NCI-H345 (cell line): ENCODE results near the gene XYLT1.
"Not testable (repeated sequence)": the region's sequence is repeated elsewhere in the genome, so short reads cannot be mapped to it uniquely, and the experiment has no call there.

Experiments used
- DNase-seq: peaks from one replicate; lab custom pipeline; 2025; lab: John Stamatoyannopoulos, UW

The XYLT1 gene

DNA sequence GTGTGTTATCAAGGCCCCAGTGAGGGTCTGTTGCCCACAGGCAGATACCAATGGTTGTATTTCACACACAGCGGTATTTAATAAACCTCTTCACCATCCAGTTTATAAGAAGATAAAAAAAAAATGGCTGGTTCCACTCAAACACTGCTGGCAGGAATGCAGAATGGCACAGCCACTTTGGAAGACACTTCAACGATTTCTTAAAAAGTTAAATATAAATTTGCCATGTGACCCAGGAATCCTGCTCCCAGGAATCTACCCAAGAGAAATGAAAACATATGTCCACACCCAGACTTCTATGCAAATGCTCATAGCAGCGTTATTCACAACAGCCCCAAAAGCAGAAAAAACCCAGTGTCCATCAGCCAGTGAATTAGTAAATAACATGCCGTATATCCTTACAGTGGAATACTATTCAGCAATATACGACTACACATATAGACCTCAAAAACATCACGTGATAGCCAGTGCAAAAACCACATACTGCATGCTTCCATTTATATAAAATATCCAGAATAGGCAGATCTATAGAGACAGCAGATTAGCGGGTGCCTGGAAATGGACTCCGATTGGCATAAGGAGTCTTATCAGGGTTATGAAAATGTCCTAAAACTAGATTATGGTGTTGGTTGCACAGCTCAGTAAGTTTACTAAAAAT is 38.7 kb downstream of the XYLT1 start:
- no peak for DNase-seq

DNA sequence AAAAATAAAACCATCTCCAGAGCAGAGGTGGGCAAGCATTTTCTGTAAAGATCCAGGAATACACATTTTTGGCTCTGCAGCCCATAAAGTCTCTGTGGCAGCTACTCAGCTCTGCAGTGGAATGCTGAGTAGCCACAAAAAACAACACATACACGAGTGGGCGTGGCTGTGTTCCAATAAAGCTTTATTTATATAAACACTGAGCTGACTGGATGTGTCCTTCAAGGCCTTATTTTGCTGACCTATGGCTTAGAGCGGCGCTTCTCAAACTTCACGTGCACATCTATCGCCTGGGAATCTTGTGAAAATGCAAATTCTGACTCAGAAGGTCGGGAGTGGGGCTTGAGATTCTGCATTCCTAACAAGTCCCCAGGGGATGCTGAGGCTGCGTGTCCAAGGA is 39.7 kb downstream of the XYLT1 start:
- no peak for DNase-seq

GRCh38 chr16:17426451-17426850 is 44.3 kb downstream of the XYLT1 start:
- DNase-seq: no peak

DNA sequence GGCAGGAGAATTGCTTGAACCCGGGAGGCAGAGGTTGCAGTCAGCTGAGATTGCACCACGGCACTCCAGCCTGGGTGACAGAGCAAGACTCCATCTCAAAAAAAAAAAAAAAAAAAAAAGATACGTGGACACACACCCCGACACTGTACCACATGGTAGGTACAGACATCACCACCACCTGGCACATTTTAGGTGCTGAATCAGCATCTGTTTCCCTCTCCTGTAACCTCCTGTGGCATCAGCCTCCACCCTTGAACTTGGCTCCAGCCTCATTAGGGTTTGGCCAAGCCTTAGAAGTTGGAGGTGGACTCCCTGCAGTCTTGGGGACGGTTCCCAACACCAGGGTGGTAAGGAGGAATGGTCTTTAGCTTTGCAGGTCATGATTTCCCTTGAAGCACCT is 46.0 kb downstream of the XYLT1 start:
- DNase-seq: no peak

DNA sequence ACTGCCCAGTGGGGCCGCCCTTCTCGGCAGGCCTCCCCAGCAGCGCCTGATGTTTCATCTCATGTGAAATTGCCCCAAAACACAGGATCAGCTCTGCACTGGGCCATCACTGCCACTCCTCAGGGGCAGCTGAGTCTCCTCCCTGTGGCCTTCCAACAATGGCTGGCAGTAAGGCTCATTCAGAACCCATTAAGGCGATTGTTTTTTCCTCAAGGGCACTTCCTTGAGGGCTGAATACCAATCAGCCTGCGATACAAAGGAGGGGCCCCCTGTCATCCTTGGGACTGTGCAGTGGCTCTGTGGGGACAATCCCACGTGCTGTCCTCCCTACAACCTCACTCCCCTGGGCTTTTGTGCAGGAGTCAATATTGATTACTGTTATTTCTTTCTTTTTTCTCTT is 47.5 kb downstream of the XYLT1 start:
- DNase-seq: no peak

- no peak for DNase-seq
These were observed 49.9 kb downstream of the XYLT1 start for GRCh38 chr16:17420816-17421215.

GRCh38 chr16:17419266-17419665 is 51.5 kb downstream of the XYLT1 start:
- no peak for DNase-seq

- DNase-seq: no peak
These were observed 53.0 kb downstream of the XYLT1 start for GRCh38 chr16:17417740-17418139.

DNA sequence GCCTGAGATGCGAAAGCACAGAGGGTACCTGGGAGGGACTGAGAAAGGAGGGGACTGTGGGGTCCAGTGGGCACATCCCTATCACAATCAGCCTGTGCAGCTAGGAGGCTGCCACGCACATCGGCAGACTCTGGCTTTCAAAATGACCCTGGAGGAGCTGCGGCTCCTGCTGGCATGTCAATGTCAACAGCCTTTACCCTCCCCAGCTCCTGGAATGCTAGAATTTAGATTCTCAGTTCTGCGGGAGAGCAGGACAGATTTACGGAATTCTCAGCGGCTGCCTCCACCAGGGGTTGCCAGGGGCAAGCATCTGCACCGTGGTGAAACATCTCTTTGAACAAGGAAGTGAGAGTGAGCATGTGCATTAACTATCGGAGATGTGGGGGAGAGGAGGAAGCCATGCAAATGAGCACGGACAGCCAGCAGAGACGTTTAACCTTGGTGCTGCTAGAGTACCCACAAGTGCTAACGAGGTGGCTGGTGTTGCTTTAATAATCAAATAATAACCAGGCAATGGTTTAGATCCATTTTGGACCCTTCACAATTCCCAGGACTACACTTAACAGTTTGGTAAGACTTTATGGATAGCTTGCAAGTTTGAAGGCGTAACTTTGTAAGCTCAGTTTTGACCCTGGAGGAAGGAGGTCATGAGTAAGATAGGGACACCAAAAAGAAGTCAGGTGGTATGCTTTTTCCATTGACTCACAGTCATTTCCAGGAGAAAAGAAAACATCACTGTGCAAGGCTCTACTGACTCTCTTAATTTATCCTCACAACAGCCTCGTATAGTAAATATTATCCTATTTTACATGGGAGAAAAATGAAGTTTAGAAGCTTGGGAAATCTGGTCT is 54.1 kb downstream of the XYLT1 start:
- no peak for DNase-seq

DNA sequence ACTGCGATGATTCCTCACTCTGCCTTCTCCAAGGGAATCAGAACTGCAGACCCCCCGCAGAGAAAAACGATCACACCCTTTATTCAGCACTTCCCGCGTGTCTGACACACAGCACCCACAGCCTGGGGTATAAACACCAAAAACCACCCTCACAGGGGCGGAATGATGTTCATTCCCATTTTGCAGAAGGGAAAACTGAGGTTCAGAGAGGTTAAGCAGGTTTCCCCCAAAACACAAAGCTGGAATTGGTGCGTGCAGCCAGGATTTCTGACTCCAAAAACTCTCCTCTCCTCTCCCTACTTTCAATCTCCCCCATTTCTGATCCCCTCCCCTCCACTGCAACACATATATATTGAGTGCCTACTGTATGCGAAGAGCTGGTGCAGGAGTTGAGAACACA is 55.8 kb downstream of the XYLT1 start:
- DNase-seq: no peak

- no peak for DNase-seq
These were observed 56.3 kb downstream of the XYLT1 start for GRCh38 chr16:17414421-17414820.

DNA sequence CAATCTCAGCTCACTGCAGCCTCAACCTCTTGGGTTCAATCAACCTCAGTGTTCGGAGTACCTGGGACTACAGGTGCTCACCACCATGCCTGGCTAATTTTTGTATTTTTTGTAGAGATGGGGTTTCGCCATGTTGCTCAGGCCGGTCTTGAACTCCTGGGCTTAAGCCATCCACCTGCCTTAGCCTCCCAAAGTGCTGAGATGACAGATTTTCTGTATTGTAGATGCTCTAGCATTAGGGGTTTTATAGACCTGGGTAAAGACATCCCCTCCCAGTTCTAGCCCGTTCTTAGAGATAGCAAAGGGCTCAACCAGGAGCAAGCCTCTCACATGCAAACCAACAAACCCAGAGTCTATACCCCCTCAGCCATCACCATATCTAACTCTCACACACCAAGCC is 57.3 kb downstream of the XYLT1 start:
- no peak for DNase-seq

- DNase-seq: no peak
These were observed 58.0 kb downstream of the XYLT1 start for GRCh38 chr16:17412791-17413190.

DNA sequence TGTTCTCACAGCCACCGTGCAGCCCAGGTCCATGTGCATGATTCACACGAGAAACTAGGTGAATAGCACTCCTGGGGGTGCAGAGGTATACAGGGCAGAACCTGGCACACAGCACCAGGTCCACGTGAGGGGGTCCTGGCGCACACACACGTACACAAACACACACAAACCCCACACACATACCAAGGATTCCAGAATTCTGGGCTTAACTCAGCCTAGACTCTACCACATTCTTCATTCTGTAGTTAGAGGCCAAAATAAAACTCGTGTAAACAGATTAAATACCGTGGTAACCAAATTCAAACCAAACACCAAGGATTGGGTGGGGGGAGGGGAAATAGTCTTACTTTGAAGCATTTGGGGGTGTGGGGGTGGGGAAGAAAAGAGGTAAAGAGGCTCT is 58.5 kb downstream of the XYLT1 start:
- DNase-seq: no peak

- no peak for DNase-seq
These were observed 59.5 kb downstream of the XYLT1 start for GRCh38 chr16:17411263-17411662.

- not testable (repeated sequence) for DNase-seq
These were observed 60.4 kb downstream of the XYLT1 start for GRCh38 chr16:17410316-17410715.

DNA sequence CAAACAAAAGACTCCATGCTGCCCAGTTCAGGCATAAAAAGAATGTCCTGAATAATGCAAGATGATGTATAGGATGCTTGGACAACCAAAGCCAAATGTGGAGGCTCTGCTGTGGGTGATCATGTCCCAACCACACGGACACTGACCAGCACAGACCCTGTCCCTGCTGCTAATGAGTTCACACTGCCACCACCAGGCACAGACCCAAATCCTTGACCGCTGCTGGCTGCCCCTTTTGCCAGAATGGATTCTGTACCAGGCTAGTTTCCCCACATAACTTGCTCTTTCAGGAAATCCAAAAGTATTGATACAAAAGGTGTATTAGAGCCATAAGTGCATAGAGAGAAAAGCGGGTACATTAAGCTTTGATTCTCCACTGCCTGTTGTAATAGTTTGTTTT is 60.9 kb downstream of the XYLT1 start:
- no peak for DNase-seq

DNA sequence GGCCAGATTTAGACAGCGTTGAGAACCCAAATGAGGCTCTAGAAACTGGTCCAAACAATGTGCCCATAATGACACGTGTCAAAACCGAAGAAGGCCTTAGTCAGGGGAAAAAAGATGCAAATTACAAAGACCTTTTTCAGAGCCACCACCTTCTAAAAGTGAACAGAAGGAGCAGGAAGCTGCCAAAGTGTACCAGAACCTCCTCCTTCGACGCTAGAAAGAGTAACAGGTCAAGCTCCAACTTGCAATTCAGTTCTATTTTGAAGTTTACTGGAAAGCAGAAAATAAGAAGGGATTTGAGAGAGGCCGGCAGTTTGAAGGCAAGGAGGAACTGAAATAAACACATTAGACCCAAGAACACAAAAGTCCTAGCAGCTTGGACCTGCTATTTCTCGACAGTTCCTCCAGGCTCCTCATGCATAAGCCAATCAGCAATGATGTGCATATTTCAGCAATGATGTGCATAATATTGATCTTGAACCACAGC is 61.8 kb downstream of the XYLT1 start:
- DNase-seq: no peak

- no peak for DNase-seq
These were observed 62.5 kb downstream of the XYLT1 start for GRCh38 chr16:17408296-17408695.

- DNase-seq: no peak
These were observed 63.4 kb downstream of the XYLT1 start for GRCh38 chr16:17407321-17407720.

GRCh38 chr16:17404941-17405689 is 65.6 kb downstream of the XYLT1 start:
- no peak for DNase-seq

DNA sequence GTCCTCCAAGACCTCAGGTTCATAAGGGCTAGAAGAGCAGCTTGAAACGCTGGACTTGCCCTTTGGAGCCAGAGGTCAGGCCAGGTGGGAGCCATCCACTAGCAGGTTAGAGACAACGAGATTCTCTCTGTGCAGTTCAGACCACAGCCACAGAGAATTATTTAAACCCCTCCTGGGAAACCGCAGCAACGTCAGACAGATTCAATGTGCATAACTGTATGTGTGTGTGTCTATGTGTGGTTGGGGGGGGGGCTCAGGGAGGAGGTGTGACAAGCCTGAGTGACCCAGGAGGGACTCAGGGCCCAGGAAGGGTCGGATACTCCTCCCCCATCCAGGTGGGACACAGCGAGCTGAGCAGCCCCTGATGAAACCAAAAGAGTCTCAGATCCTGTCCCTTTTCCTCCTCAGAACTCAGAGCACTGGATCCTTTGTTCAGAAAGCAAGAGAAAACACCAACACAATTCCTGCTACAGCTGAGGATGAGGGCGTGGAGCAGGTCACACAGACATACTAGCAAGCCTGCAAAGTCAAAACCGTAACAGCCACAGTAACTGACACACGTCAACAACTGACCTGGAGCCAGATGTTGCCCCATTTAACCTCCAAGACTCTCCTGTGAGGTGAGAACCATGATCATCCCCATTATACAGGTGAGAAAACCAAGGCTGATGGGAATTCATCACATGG is 66.8 kb downstream of the XYLT1 start:
- DNase-seq: no peak
